OCI-LY7 (cell line): ENCODE measurements around the gene PMP22.

Experiments
- EZH2phosphoT487 ChIP-seq: fragments of 200-600 bp; sonication (generic); IDR thresholded peaks from 2 replicates; pipeline ENCODE4 v1.6.1; 2018; ENCODE audit warnings: low read depth, borderline replicate concordance, mild to moderate bottlenecking, mixed run types, antibody characterized with exemption, low read length, moderate library complexity, mixed read lengths
- TF ChIP-seq, protein P1 (sequence below): fragments of 200-600 bp; sonication (generic); conservative IDR thresholded peaks from 2 replicates; pipeline ENCODE4 v1.5.1; 2014; ENCODE audit warnings: mild to moderate bottlenecking, antibody characterized with exemption, low read length, moderate library complexity, mixed read lengths

DNA sequence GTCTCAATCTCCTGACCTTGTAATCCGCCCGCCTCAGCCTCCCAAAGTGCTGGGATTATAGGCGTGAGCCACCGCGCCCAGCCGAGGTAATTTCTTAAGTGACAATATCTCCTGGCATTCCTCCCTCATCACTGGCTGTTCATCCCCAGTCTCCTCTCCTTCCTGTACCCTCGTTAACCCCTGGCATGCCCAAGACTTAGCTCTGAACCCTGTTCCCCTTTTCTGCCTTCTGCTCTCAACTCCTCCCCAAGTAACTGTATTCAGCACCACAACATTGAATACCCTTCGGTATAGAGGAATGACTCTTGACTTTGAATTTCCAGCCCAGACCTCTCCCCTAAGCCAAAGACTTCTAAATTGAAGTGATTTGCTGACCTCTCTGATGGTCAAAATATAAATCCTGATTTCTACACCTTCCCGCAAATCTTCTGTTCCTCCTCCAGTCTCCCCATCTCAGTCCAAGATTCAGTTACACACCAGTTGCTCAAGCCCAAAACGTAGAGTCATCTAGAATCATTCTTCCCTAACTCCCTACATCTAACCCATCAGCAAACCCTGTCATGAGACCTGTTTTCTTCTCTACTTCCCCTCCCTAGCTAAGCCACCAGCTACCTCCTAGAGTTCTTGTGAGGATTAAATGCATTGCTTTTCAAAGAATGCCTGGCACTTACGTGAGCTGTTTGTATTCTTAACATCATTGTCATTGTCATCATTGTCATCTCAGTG is 14.8 kb downstream of the PMP22 start:
- TF ChIP-seq, protein P1, sequence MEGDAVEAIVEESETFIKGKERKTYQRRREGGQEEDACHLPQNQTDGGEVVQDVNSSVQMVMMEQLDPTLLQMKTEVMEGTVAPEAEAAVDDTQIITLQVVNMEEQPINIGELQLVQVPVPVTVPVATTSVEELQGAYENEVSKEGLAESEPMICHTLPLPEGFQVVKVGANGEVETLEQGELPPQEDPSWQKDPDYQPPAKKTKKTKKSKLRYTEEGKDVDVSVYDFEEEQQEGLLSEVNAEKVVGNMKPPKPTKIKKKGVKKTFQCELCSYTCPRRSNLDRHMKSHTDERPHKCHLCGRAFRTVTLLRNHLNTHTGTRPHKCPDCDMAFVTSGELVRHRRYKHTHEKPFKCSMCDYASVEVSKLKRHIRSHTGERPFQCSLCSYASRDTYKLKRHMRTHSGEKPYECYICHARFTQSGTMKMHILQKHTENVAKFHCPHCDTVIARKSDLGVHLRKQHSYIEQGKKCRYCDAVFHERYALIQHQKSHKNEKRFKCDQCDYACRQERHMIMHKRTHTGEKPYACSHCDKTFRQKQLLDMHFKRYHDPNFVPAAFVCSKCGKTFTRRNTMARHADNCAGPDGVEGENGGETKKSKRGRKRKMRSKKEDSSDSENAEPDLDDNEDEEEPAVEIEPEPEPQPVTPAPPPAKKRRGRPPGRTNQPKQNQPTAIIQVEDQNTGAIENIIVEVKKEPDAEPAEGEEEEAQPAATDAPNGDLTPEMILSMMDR, result no peak
- TF ChIP-seq EZH2phosphoT487, result no peak
